Measurements from ENCODE around the gene DUSP11. TPM values are rescaled to one million over a fixed set of nuclear protein-coding genes. Genes with fewer than 3 reads are reported as not detected.
A peak's percentile ranks its signal among the peaks of the same experiment; 100 is the strongest.
"Not testable (repeated sequence)": the region's sequence is repeated elsewhere in the genome, so short reads cannot be mapped to it uniquely, and the experiment has no call there.

Gene DUSP11
- total RNA-seq, 1 donor from 2014 or later = 25.5 TPM

DNA sequence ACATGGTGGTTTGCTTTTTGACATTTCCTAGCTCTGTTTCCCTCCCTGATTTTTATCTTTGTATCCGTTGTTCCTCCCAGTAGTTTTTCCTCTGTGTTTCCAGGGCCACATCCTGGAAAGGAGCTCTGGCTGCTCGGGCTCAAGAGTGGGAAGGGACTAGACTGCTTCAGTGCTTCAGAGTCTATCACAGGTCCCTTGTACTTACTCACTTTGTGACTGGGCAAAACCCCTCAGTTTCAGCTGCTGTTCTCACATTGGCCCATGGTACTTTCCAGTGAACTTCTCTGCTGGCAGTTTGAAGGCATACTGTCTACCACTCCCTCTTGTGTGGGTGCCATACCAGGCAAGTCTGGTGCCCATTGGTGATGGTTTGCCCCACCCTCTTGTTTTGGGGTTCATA is 41.3 kb upstream of the DUSP11 start:
- Mint-ChIP-seq H3K36me3 (no peaks in the 10 kb centered on the region), H3K4me3 (no peak overlapping the region), H3K27ac (no peak overlapping the region), H3K9me3 (no peaks in the 10 kb centered on the region), H3K4me1 (no peaks in the 10 kb centered on the region), H3K27me3 (ENCODE audit: low read depth) (peaks cover 53% of the 10 kb centered on the region)
- DNase-seq (ENCODE audit: low spot score in 2 of 2, unreplicated experiment in 2 of 2) = no peak
- TF ChIP-seq, protein P1, sequence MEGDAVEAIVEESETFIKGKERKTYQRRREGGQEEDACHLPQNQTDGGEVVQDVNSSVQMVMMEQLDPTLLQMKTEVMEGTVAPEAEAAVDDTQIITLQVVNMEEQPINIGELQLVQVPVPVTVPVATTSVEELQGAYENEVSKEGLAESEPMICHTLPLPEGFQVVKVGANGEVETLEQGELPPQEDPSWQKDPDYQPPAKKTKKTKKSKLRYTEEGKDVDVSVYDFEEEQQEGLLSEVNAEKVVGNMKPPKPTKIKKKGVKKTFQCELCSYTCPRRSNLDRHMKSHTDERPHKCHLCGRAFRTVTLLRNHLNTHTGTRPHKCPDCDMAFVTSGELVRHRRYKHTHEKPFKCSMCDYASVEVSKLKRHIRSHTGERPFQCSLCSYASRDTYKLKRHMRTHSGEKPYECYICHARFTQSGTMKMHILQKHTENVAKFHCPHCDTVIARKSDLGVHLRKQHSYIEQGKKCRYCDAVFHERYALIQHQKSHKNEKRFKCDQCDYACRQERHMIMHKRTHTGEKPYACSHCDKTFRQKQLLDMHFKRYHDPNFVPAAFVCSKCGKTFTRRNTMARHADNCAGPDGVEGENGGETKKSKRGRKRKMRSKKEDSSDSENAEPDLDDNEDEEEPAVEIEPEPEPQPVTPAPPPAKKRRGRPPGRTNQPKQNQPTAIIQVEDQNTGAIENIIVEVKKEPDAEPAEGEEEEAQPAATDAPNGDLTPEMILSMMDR (IDR thresholded peaks at IDR 0.05; ENCODE audit: unreplicated experiment) = no peak

GRCh38 chr2:73818296-73818695 is 38.4 kb upstream of the DUSP11 start:
- H3K27ac Mint-ChIP-seq = no peak overlapping the region
- no peaks in the 10 kb centered on the region for H3K4me1 Mint-ChIP-seq
- peaks cover 66% of the 10 kb centered on the region for H3K27me3 Mint-ChIP-seq (ENCODE audit: low read depth)
- TF ChIP-seq, protein P1 (IDR thresholded peaks at IDR 0.05; ENCODE audit: unreplicated experiment) = no peak
- no peak overlapping the region for H3K4me3 Mint-ChIP-seq
- no peak for DNase-seq (ENCODE audit: low spot score in 2 of 2, unreplicated experiment in 2 of 2)
- no peaks in the 10 kb centered on the region for H3K36me3 Mint-ChIP-seq
- H3K9me3 Mint-ChIP-seq = no peaks in the 10 kb centered on the region

GRCh38 chr2:73812635-73813034 is 32.7 kb upstream of the DUSP11 start:
- peaks cover 58% of the 10 kb centered on the region for H3K27me3 Mint-ChIP-seq (ENCODE audit: low read depth)

GRCh38 chr2:73811878-73812277 is 32.0 kb upstream of the DUSP11 start:
- H3K9me3 Mint-ChIP-seq = no peaks in the 10 kb centered on the region
- H3K36me3 Mint-ChIP-seq = no peaks in the 10 kb centered on the region
- peaks cover 58% of the 10 kb centered on the region for H3K27me3 Mint-ChIP-seq (ENCODE audit: low read depth)
- no peak overlapping the region for H3K4me3 Mint-ChIP-seq
- TF ChIP-seq, protein P1 (IDR thresholded peaks at IDR 0.05; ENCODE audit: unreplicated experiment) = no peak
- no peak overlapping the region for H3K27ac Mint-ChIP-seq
- H3K4me1 Mint-ChIP-seq = no peaks in the 10 kb centered on the region
- DNase-seq (ENCODE audit: low spot score in 2 of 2, unreplicated experiment in 2 of 2) = no peak

More at GRCh38 chr2:73812635-73813034, 32.7 kb upstream of the DUSP11 start:
- no peak overlapping the region for H3K4me3 Mint-ChIP-seq
- no peak overlapping the region for H3K27ac Mint-ChIP-seq
- H3K36me3 Mint-ChIP-seq = no peaks in the 10 kb centered on the region
- no peak for DNase-seq (ENCODE audit: low spot score in 2 of 2, unreplicated experiment in 2 of 2)
- no peaks in the 10 kb centered on the region for H3K9me3 Mint-ChIP-seq
- H3K4me1 Mint-ChIP-seq = no peaks in the 10 kb centered on the region
- TF ChIP-seq, protein P1 (IDR thresholded peaks at IDR 0.05; ENCODE audit: unreplicated experiment) = no peak

DNA sequence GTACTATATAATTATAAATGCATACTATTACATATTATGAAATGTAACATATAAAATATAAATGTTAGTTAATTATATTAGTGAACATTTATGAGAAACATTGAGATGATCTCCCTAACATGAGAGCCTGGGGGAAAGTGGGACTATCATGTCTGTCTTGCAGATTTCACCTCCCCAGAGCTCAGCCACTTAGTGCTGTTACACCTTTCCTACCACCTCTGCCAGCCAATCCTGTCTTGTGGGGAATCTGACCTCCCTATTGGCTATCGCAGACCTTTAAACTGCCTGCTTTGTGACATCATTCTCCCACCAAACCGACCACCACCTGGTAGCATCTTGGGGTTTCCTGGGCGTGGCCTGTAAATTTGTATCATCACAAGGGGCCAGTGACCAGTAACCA is 4.0 kb upstream of the DUSP11 start, which contains the start of gene C2orf78:
Gene C2orf78 (plus strand): TSS at position 301 of the 400 bp plus-strand sequence. CDS start 127 bp downstream, outside the sequence.
- not testable (repeated sequence) for DNase-seq (ENCODE audit: low spot score in 2 of 2, unreplicated experiment in 2 of 2); H3K4me3 Mint-ChIP-seq; H3K4me1 Mint-ChIP-seq; H3K36me3 Mint-ChIP-seq; H3K9me3 Mint-ChIP-seq; H3K27me3 Mint-ChIP-seq (ENCODE audit: low read depth); H3K27ac Mint-ChIP-seq

DNA sequence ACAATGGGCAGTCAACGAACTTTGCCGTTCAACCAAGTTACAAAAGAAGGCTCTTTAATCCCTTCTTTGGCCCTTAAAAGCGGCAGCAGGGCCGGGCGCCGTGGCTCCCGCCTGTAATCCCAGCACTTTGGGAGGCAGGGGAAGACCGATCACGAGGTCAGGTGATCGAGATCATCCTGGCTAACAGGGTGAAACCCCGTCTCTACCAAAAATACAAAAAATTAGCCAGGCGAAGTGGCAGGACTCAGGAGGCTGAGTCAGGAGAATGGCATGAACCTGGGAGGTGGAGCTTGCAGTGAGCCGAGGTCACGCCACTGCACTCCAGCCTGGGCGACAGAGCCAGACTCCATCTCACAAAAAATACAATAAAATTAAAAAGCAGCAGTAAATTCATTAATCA is 3.5 kb upstream of the DUSP11 start:
- not testable (repeated sequence) for H3K36me3 Mint-ChIP-seq; H3K27ac Mint-ChIP-seq; DNase-seq (ENCODE audit: low spot score in 2 of 2, unreplicated experiment in 2 of 2); H3K4me1 Mint-ChIP-seq; H3K9me3 Mint-ChIP-seq; H3K27me3 Mint-ChIP-seq (ENCODE audit: low read depth); H3K4me3 Mint-ChIP-seq

- Mint-ChIP-seq H3K27me3 (ENCODE audit: low read depth) (peaks cover 2% of the 10 kb centered on the region), H3K36me3 (peaks cover 10% of the 10 kb centered on the region), H3K27ac (peak overlapping the region; percentile 95), H3K4me3 (peak overlapping the region; percentile 98), H3K9me3 (no peaks in the 10 kb centered on the region), H3K4me1 (peaks cover 11% of the 10 kb centered on the region)
- no peak for DNase-seq (ENCODE audit: low spot score in 2 of 2, unreplicated experiment in 2 of 2)
- TF ChIP-seq, protein P1 (IDR thresholded peaks at IDR 0.05; ENCODE audit: unreplicated experiment) = no peak
These were observed 307 bp upstream of the DUSP11 start for GRCh38 chr2:73780237-73780582.

GRCh38 chr2:73778867-73779466 is 936 bp downstream of the DUSP11 start:
- Mint-ChIP-seq H3K4me3 (peak overlapping the region; percentile 98), H3K36me3 (peaks cover 21% of the 10 kb centered on the region)
- not testable (repeated sequence) for H3K9me3 Mint-ChIP-seq

More at GRCh38 chr2:73778867-73779466, 936 bp downstream of the DUSP11 start:
- DNase-seq (ENCODE audit: low spot score in 2 of 2, unreplicated experiment in 2 of 2); H3K27me3 Mint-ChIP-seq (ENCODE audit: low read depth): not testable (repeated sequence)
- Mint-ChIP-seq H3K27ac (peak overlapping the region; percentile 95), H3K4me1 (peaks cover 11% of the 10 kb centered on the region)
